Heart right ventricle (tissue), 16 donors: Measurements from ENCODE around the gene HMCN2. TPM values are rescaled to one million over a fixed set of nuclear protein-coding genes. Genes with fewer than 3 reads are reported as not detected.

Source experiments
- ATAC-seq, 8 donors: fragments of 200-7000 bp; cut with Tn5 transposase; one replicate each; pipeline ENCODE4 v1.9.1; 2020; ENCODE audit warnings: mild to moderate bottlenecking in 8 of 8, moderate library complexity in 8 of 8, moderate number of reproducible peaks in 1 of 8
- DNase-seq, 2 donors: peaks; one replicate each; pipeline ENCODE4 v3.0.0-alpha.2; 2020
- H3K27ac ChIP-seq, 10 donors: fragments of 200-600 bp; sonication (generic) in 2 of 10; one replicate each; pipeline versions ENCODE4 v1.5.0 to v1.8.0; 2020 to 2022; ENCODE audit warnings: mild to moderate bottlenecking in 3 of 10
- H3K27me3 ChIP-seq, 7 donors: fragments of 200-600 bp; one replicate each; pipeline ENCODE4 v1.8.0; 2021 to 2022; ENCODE audit warnings: mild to moderate bottlenecking in 2 of 7
- H3K36me3 ChIP-seq, 9 donors: fragments of 200-600 bp; sonication (generic) in 1 of 9; one replicate each; pipeline versions ENCODE4 v1.5.0 to v1.8.0; 2020 to 2022; ENCODE audit warnings: mild to moderate bottlenecking in 2 of 9
- H3K4me1 ChIP-seq, 9 donors: fragments of 200-600 bp; sonication (generic) in 1 of 9; one replicate each; pipeline versions ENCODE4 v1.5.0 to v1.8.0; 2020 to 2022; ENCODE audit warnings: mild to moderate bottlenecking in 4 of 9
- H3K4me3 ChIP-seq, 10 donors: fragments of 200-600 bp; sonication (generic) in 2 of 10; one replicate each; pipeline versions ENCODE4 v1.5.0 to v1.8.0; 2020 to 2022; ENCODE audit warnings: mild to moderate bottlenecking in 7 of 10, moderate library complexity in 2 of 10
- H3K9me3 ChIP-seq, 11 donors: fragments of 200-600 bp in 10 of 11; sonication (generic) in 2 of 11; one replicate each; pipeline versions ENCODE4 v1.5.0 to v1.8.0; 2013 to 2022; ENCODE audit warnings: mild to moderate bottlenecking in 2 of 11, control low read depth in 1 of 11, moderate library complexity in 1 of 11
- CTCF ChIP-seq, 9 donors: fragments of 200-600 bp; sonication (generic) in 2 of 9; IDR thresholded peaks; one replicate each; pipeline versions ENCODE4 v1.5.0 to v1.8.0; 2021 to 2022; ENCODE audit warnings: antibody characterized with exemption in 9 of 9, mild to moderate bottlenecking in 5 of 9, moderate library complexity in 1 of 9
- WGBS, 2 donors: extraction: QIAGEN DNeasy Blood & Tissue Kit; methylation state at CpG; one replicate each; pipeline ENCODE4 v1.1.7; 2013; ENCODE audit warnings: inconsistent platforms in 1 of 2; 5-methylcytosine and 5-hydroxymethylcytosine counted together
- intact Hi-C, 10 donors: fragments of 100-400 bp; cut with DNase I; formaldehyde crosslinking; loops; one replicate each; pipeline versions ENCODE4 v1.11.1 to v1.14.2; 2022
- polyA plus RNA-seq, 2 donors: library from polyadenylated mRNA; stranded (reverse); fragments of 200-250 nt; gene quantifications; one replicate each; pipeline ENCODE4 v1.2.3, GENCODE V29; 2013
- total RNA-seq, 10 donors: library from RNA; stranded (reverse); fragmentation: NEBNext Ultra II Directional in 3 of 10; extraction: Animal tissue kit (Norgen Biotek cat#: 25700) in 3 of 10; gene quantifications; one replicate each; pipeline versions ENCODE4 v1.2.1 to v1.2.4, GENCODE V29; 2021 to 2023
- donor health status: Arrhythmogenic right ventricular cardiomyopathy.
- donor health status: ischemic (EF 13 %, LVEDD 7.1; RV severe dilation, severe dysfunction).
- donor health status: healthy with polysubstance abuse.
- donor health status: DM: no; HTN: yes; CAD: no.
- donor health status: DM: no; HTN: no; CAD: no.
- donor health status: ischemic (EF 25% LVEDD 6.9; RV normal size, moderate dysfunction).
- donor health status: ischemic (EF 25% LVEDD 5.7; RV mildly dilated, moderate dysfunction).
- donor health status: healthy.
- donor health status: DM: yes; HTN: yes; CAD: no.
- donor health status: Ischemic cardiomyopathy.
- donor health status: ischemic (EF 35%, LVEDD 5.7; RV mildly dilated, moderate dysfunction).
- donor health status: nonischemic (EF 11% LVEDD 7.7; RV severe dilation, severe dysfunction).
- donor health status: DM: yes; HTN: yes; CAD: no.
- donor health status: PGD.
- donor health status: ischemic (EF 29% LVEDD 5.4; RV normal size, mild dysfunction).
- donor health status: nonischemic (EF 23%, LVEDD 6.1; RV moderate dilation, normal function).

Gene HMCN2
- total and polyA plus RNA-seq, 12 donors = 2.6 to 10.2 (median 4.9) TPM

DNA sequence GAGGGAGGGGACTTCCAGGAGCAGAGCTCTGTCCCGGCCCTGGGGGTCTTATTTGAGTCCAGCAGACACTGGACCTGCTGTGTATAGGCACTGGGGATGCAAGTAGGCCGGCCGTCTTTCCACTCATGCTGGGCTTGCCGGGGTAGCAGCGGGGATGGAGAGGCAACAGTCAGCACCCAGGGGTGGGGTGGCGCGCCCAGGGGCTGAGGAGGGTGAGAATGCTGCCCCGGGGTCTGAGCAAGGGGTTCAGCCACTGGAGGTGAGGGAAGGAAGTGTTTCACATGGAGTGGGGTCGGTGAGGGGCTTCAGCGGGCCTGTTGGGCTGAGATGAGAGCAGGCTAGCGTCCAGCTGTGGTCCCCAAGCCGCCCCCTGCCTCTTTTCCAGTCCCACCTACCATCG is 88.8 kb downstream of the HMCN2 start:
- no peak overlapping the region for H3K4me3 ChIP-seq
- DNase-seq = no peak
- no peak for TF ChIP-seq CTCF (IDR thresholded peaks at IDR 0.05)
- no peaks in the 10 kb centered on the region for H3K27me3 ChIP-seq
- peaks cover 0 to 7% (median 0%) of the 10 kb centered on the region in 9 donors for H3K36me3 ChIP-seq
- no peaks in the 10 kb centered on the region for H3K4me1 ChIP-seq
- ATAC-seq = no peak
- 86 to 90% methylated on average over 13 of the region's 13 CpGs for WGBS, 2 donors
- H3K9me3 ChIP-seq = no peaks in the 10 kb centered on the region
- no peak overlapping the region for H3K27ac ChIP-seq
- intact Hi-C loops = no loop called here

DNA sequence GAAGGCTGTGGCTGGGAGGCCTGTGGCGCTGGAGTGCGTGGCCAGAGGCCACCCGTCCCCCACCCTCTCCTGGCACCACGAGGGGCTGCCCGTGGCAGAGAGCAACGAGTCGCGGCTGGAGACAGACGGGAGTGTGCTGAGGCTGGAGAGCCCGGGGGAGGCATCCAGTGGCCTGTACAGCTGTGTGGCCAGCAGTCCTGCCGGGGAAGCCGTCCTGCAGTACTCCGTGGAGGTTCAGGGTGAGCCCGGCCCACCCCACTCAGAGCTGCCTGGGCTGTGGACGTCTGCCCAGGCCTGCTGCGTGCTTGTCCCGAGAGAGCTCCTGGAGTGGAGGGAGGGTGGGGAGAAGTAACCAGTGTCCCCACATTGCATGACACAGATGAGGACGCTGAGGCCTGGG is 89.2 kb downstream of the HMCN2 start:
- WGBS, 2 donors = 71 to 77% methylated on average over 18 of the region's 18 CpGs
- H3K27ac ChIP-seq = no peak overlapping the region
- H3K4me3 ChIP-seq = no peak overlapping the region
- no peaks in the 10 kb centered on the region for H3K9me3 ChIP-seq
- TF ChIP-seq CTCF (IDR thresholded peaks at IDR 0.05) = no peak
- H3K4me1 ChIP-seq = no peaks in the 10 kb centered on the region
- intact Hi-C loops = no loop called here
- H3K36me3 ChIP-seq = peaks cover 0 to 7% (median 0%) of the 10 kb centered on the region in 9 donors
- peak in 6 of 8 donors; percentile 15 to 73 (median 53) for ATAC-seq
- peak in 1 of 2 donors; percentile 33 for DNase-seq
- H3K27me3 ChIP-seq = no peaks in the 10 kb centered on the region

DNA sequence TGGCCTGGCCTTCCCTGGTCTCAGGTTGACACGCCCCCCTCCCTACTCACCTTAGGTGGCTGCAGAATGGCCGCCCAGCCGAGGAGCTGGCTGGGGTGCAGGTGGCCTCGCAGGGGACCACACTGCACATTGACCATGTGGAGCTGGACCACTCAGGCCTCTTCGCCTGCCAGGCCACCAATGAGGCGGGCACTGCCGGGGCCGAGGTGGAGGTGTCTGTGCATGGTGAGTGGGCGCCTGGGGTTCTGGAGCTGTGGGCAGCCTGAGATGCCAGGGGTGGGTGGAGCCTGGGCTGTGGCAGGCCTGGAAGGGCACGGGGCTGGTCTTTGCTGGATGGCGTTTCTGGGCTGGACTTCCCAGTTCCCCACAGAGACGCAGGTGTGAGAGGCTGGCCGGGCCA is 90.5 kb downstream of the HMCN2 start:
- TF ChIP-seq CTCF (IDR thresholded peaks at IDR 0.05) = no peak
- Histone ChIP-seq H3K27ac (no peak overlapping the region), H3K36me3 (peaks cover 0 to 9% (median 0%) of the 10 kb centered on the region in 9 donors), H3K9me3 (no peaks in the 10 kb centered on the region), H3K4me3 (no peak overlapping the region), H3K27me3 (no peaks in the 10 kb centered on the region), H3K4me1 (no peaks in the 10 kb centered on the region)
- ATAC-seq = no peak
- DNase-seq = no peak
- intact Hi-C loops = no loop called here
- WGBS, 2 donors = 87 to 93% methylated on average over 13 of the region's 13 CpGs

DNA sequence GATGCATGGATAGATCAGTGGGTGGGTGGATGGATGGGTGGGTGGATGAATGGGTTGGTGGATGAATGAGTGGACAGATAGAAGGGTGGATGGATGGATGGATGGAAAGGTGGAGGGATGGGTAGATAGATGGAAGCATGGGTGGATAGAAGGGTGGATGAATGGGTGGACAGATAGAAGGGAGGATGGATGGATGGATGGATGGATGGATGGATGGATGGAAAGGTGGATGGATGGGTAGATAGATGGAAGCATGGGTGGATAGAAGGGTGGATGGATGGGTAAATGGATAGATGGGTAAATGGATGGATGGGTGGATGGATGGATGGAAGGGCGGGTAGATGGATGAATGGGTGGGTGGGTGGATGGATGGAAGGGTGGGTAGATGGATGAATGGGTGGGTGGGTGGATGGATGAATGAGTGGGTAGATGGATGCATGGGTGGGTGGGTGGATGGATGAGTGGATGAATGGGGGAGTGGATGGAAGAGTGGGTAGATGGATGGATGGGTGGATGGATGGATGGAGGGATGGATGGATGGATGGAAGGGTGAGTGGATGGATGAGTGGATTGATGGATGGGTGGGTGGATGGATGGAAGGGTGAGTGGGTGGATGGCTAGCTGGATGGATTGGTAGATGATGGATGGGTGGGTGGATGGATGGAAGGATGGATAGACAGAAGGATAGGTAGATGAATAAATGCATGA is 91.5 kb downstream of the HMCN2 start:
- TF ChIP-seq CTCF (IDR thresholded peaks at IDR 0.05) = no peak
- peaks cover 0 to 19% (median 0%) of the 10 kb centered on the region in 9 donors for H3K36me3 ChIP-seq
- H3K9me3 ChIP-seq = no peaks in the 10 kb centered on the region
- H3K27ac ChIP-seq = no peak overlapping the region
- WGBS, 2 donors = 92 to 96% methylated on average over 1 of the region's 1 CpG
- no peak for ATAC-seq
- intact Hi-C loops = no loop called here
- no peaks in the 10 kb centered on the region for H3K4me1 ChIP-seq
- DNase-seq = no peak
- H3K4me3 ChIP-seq = no peak overlapping the region
- H3K27me3 ChIP-seq = no peaks in the 10 kb centered on the region
